GM12878 (cell line): Measurements from ENCODE around the gene TRIM47.

ENCODE experiments used
- BHLHE40 ChIP-seq, 2 experiments: fragments of 450-650 bp in 1 of 2; IDR thresholded peaks; 2 replicates each; pipeline ENCODE4 v1.6.1; 2011 to 2017; ENCODE audit warnings: low read depth in 2 of 2, borderline replicate concordance in 1 of 2, improper control_type of control experiment in 1 of 2, low read length in 1 of 2, mild to moderate bottlenecking in 1 of 2
- CEBPB ChIP-seq, 2 experiments: fragments of 150-350 bp in 1 of 2; IDR thresholded peaks; 2 replicates each; pipeline ENCODE4 v1.6.1; 2012 to 2014; ENCODE audit warnings: low read depth in 2 of 2, low read length in 2 of 2, borderline replicate concordance in 1 of 2, inconsistent platforms in 1 of 2
- CHD1 ChIP-seq: IDR thresholded peaks from 2 replicates; pipeline ENCODE4 v1.6.1; 2012; ENCODE audit warnings: low read depth, low read length, improper control_type of control experiment
- CTCF ChIP-seq, 3 experiments: IDR thresholded peaks in 2 of 3; conservative IDR thresholded peaks in 1 of 3; 2 replicates each; pipeline ENCODE4 v1.5.1; 2011; ENCODE audit warnings: low read depth in 3 of 3, low read length in 3 of 3, mild to moderate bottlenecking in 3 of 3, control low read depth in 2 of 3, moderate library complexity in 2 of 3, inconsistent platforms in 1 of 3, mixed read lengths in 1 of 3; ENCODE audit not compliant: control insufficient read depth in 2 of 3, insufficient read depth in 1 of 3; ENCODE audit errors: extremely low read depth in 1 of 3
- JUND ChIP-seq: IDR thresholded peaks from 2 replicates; pipeline ENCODE4 v1.6.1; 2012; ENCODE audit warnings: low read depth, mild to moderate bottlenecking, low read length, improper control_type of control experiment, moderate library complexity
- KAT2A ChIP-seq: conservative IDR thresholded peaks from 2 replicates; pipeline ENCODE4 v1.6.1; 2011; ENCODE audit warnings: low read depth, low read length; ENCODE audit not compliant: control insufficient read depth
- KLF5 ChIP-seq: fragments of 450-650 bp; IDR thresholded peaks from 2 replicates; pipeline ENCODE4 v1.6.1; 2014; ENCODE audit warnings: mild to moderate bottlenecking; ENCODE audit not compliant: partially characterized antibody
- MLLT1 ChIP-seq: fragments of 450-650 bp; IDR thresholded peaks from 2 replicates; pipeline ENCODE4 v1.6.1; 2016; ENCODE audit warnings: mild to moderate bottlenecking
- MXI1 ChIP-seq: fragments of 150-350 bp; IDR thresholded peaks from 2 replicates; pipeline ENCODE4 v1.6.1; 2011; ENCODE audit warnings: low read depth, mild to moderate bottlenecking, inconsistent platforms, low read length, improper control_type of control experiment
- POLR2AphosphoS2 ChIP-seq: IDR thresholded peaks from 2 replicates; pipeline ENCODE4 v1.6.1; 2011; ENCODE audit warnings: low read depth, mild to moderate bottlenecking, low read length, improper control_type of control experiment, moderate library complexity
- POLR2AphosphoS5 ChIP-seq: IDR thresholded peaks from 2 replicates; pipeline ENCODE4 v1.6.1; 2011; ENCODE audit warnings: mild to moderate bottlenecking, low read length, inconsistent platforms
- SIN3A ChIP-seq: IDR thresholded peaks from 2 replicates; pipeline ENCODE4 v1.6.1; 2012; ENCODE audit warnings: low read depth, low read length, improper control_type of control experiment

DNA sequence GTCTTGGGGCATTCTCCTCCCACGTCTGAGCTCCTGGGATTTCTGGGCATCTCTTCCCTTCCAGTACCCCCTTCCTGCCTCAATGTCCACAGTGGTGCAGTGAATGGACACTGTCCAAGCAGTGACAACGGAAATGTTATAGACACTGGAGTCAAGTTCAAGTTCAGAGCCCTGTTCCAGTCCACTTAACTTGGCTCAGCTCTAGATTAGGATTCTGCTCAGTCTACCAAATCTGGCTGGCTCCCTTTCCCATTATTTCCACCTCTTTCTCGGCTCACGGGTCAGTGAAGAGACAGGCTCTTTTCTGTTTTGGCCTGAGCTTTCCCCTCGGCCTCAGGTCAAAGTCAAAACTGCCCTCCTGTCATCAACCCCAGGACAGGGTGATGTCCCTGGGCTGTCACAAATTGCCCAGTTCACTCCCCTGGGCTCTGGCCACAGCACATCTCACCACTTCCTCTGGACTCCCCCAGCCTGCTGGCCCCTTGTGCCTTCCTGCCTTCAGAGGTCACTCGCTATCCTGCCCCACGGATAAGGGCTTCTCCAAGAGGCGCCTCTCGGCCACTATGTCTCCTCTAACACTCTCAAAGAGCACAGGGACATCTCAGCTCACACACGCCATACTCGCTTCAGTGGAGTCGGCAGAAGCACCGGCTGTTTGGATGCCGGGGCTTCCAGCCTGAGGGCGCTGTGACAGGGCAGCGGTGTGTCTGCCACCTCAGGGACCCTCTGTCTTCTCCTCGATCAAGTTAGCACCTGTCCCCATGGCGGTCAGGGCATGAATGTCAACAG lies 44.0 kb upstream of the TRIM47 start:
- TF ChIP-seq CTCF (IDR thresholded peaks at IDR 0.05 in 2 of 3, conservative IDR thresholded peaks at IDR 0.05 in 1 of 3; ENCODE audit: control insufficient read depth in 2 of 3, extremely low read depth in 1 of 3, insufficient read depth in 1 of 3, low read depth in 3 of 3, low read length in 3 of 3): no peak
- no peak for TF ChIP-seq KAT2A
- TF ChIP-seq BHLHE40 (IDR thresholded peaks at IDR 0.05; ENCODE audit: borderline replicate concordance in 1 of 2, low read depth in 2 of 2, low read length in 1 of 2): no peak
- no peak for TF ChIP-seq POLR2AphosphoS5
- TF ChIP-seq MXI1: no peak
- TF ChIP-seq POLR2AphosphoS2: no peak
- TF ChIP-seq MLLT1: no peak
- no peak for TF ChIP-seq KLF5
- TF ChIP-seq CHD1: no peak
- no peak for TF ChIP-seq JUND
- no peak for TF ChIP-seq CEBPB (IDR thresholded peaks at IDR 0.05; ENCODE audit: borderline replicate concordance in 1 of 2, low read depth in 2 of 2, low read length in 2 of 2)
- no peak for TF ChIP-seq SIN3A
